NCI-H1105 treated with DMSO at 0.1 percent for 48 hours (cell line): ENCODE measurements around the gene LEKR1.
"Not testable (repeated sequence)": the region's sequence is repeated elsewhere in the genome, so short reads cannot be mapped to it uniquely, and the experiment has no call there.

Experiments used
- DNase-seq: peaks from one replicate; lab custom pipeline; 2025; lab: John Stamatoyannopoulos, UW

LEKR1 gene

DNA sequence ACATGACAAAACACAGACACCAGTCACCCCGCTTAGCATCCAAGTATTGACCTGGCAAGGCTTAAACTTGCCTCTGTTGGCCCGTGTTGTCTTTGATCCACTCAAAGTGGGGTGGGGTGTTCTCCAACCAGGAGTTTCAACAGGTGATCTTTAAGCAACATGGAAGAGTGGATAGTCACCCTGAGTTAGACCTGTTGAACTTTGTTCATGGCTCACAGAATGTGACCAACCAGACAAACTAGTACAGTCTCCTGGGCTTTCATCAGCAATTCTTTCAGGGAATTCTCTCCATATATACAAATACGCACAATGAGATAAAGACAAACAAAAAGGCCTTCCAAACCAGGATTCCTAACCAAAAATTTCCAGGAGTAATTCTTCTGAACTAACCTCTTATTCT lies 11.9 kb downstream of the LEKR1 start:
- no peak for DNase-seq

DNA sequence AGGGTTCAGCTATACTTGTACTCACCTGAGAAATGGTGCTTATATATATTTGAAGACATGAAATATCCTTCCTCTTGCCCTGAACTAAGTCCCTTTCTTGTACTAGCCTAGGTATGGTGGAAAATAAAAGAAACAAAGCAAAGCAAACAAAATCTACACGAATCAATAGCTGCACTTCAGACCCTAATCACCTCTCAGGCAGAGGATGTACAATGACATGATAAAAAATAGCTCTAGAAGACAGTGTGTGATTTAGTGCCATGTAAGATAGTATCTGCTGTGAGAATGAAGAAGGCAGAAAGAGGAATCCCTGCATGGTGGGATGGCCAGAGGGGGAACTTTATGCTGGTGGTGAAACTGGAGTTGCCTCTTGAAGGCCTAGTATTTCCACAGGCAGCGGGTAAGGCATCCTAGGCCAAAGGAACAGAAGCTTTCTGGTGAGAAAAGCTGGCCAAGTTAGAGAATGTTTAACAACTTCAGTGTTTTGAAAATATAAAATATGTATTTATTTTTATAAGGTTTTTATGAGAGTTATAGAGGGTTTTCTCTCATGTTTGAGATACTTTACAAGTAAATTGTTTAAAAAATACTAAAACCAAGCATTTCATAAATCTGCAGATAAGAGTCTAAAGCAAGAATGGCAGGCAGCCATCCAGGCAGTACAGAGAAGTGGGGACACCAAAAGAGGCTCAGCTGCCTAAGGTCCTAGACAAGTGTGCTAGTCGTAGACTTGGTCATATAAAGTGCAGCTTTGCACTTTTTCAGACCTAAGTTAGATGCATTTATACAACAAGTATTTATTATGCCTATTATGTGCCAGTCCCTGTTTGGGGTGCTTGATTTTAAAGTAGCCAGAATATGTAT lies 14.9 kb downstream of the LEKR1 start:
- no peak for DNase-seq

DNA sequence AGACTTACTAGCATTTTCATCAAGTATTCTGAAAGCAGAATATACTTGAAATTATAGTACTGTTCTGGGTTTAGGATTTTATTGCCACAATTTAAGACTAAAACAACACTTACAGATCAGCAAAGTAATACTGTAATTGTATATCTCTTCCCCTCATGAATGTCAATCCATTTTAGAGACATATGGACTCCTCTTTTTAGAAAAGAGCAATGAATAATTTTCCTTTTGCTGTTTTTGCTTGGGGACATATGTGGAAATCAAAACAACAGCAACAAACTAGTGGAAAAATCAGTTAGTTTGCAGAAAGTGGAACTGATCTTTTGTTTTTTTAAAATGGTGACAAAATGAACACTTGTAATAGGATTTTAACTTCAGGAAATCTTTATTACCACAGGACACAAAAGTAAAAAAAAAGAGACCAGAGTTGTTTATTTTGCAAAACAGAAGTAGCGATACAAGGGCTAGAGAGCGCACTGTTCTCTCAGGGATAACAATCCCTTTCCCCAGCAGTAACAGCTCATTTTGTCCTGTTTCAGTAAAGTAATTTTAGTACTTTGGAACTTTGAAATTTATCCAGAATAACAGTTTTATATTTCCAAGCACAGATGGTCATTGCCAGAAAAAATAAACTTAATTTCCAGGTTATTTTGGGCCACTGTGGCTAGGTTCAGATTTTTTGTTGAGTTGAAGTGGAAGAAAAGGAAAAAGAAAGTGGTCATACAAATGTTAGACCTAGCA lies 17.1 kb downstream of the LEKR1 start:
- no peak for DNase-seq

DNA sequence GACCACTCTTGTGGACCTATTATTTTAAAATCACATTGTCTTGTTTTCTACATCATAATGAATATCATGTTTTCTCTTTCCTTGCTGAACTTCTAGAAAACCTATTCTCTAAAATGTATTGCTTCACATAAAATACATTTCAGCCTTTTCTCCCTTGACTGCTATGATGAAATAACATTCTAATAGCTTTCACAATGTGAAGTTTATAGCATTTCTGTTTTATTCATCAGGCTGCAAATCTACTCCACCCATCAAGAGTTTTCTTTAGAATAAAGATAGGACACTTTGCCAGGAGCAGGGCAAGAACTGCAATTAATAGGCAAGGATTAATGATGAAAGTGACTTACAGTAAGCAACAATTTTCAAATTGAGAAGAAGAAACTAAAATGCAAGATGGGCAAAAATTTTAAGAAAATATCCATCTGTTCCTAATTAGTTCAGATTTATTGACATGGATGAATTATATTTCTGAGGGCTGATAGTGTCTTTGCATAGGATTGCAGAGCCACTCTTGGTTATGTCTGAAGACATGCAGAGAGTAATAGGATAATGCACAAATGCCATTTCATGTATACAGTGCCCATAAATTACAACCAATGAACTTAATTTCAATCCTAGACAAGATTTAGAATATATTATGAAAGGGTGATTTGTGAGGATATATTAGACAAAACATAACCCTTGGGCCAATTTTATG lies 21.7 kb downstream of the LEKR1 start:
- DNase-seq: no peak

DNA sequence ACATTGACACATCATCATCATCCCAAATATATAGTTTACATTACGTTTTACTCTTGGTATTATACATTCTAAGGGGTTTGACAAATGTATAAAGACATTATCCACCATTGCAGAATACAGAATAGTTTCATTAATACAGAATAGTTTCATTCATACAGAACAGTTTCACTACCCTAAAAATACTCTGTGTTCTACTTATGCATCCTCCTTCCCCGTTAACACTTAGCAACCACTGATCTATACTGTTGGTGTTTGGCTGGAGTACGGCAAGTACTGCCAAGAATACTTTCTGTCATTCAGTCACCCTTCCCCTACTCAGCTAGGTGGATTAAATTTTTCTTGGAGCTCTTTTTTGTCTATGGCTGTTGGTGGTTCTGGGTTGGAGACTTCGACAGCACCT lies 33.4 kb downstream of the LEKR1 start:
- no peak for DNase-seq

DNA sequence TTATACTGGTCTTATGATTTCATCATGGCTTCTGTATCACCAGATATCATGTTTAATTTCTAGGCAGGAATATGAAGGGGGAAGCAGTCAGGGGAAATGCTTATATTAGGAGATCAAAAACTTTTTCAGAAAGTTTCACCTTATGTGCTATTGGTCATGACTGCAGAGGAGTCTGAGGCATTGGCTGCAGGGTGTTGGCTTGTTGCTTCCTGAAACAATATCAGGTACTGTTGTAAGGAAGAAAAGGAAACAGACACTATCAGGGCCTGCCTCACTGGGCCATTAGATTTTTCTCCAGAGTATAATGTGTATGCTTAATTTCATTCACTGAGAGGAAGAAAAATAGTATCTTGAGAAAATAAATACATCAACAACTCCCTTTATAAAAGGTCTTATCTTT lies 34.7 kb downstream of the LEKR1 start:
- no peak for DNase-seq

DNA sequence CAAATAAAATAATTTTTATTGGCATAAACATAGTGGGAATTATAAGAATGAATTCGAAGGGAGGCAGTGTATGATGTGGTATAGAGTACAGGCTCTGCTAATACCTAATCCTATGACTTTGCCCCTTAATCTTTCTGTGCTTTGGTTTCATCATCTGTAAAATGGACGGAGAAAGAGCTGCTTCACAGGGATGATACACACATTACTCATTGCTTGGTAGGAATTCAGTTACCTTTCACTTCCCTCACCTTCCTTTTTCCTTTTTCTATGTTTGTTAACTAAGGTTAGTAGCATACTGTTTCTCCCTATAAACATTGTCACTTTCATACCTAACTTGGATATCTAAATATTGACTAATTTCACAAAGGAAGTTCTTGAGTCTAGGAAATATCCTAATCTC lies 36.2 kb downstream of the LEKR1 start:
- DNase-seq: no peak

DNA sequence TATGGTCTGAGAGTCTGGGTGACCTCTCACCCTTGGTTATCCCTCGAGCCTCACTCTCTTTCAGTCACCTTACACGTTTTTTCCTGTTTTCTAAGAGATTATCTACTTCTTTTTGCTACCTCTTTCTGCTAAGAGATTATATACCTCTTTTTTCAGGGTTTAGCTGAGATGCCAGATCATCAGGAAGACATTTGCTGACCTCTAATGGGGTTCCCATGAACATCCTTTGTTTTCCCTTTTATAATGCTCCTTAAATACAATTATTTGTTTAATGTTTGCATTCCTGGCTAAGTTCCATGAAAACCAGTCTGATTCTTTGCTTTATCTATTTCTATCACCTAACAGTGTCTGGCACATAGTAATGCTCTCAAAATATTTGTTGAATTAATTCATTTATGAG lies 39.6 kb downstream of the LEKR1 start:
- no peak for DNase-seq

DNA sequence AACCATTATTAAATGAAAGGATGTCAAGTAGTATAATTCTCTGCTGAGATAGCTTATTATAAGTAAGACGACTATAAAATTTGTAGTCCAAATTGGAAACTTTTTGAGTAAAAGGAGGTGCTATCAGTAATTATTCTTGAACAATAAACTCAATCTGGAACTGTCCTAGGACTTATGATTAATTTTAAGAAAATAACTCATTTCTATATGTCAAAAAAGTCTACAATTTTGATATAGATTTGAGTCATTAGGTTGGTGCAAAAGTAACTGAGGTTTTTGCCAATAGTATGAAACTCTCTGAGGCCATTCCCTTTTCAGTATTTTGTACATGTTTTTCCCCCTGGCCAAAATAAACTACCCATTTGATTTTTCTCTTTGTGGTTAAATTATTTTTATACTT lies 41.0 kb downstream of the LEKR1 start:
- no peak for DNase-seq

DNA sequence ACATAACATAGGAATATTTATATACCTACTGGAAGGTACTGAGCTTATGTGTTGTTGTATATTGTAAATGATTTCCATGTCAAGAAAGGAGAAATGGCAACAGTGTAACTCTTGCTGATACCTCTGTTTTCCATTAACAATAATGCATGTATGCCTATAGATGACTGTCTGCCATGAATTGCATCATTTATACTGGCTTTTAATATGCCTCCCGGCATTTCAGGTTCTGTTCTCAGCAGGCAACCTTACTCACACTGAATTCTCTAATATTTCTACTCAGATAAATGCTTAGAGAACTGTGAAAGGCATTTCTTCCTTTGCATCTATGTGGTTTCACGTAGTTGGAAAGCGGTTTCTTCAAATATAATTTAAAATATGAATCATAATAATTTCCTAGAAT lies 41.8 kb downstream of the LEKR1 start:
- no peak for DNase-seq

DNA sequence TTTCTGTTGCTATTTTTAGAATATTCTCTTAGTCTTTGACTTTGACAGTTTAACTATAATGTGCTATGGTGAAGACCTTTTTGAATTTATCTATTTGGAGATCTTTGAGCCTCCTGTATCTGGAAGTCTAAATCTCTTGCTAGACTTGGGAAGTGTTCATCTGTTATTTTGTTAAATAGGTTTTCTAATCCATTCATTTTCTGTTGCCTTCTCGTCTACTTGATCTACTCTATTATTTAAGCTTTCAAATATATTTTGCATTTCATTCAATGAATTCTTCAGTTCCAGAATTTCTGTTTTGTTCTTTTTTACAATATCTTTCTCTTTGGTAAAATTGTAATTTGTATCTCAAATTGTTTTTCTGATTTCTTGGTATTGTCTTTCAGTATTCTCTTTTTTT lies 47.8 kb downstream of the LEKR1 start:
- DNase-seq: no peak

DNA sequence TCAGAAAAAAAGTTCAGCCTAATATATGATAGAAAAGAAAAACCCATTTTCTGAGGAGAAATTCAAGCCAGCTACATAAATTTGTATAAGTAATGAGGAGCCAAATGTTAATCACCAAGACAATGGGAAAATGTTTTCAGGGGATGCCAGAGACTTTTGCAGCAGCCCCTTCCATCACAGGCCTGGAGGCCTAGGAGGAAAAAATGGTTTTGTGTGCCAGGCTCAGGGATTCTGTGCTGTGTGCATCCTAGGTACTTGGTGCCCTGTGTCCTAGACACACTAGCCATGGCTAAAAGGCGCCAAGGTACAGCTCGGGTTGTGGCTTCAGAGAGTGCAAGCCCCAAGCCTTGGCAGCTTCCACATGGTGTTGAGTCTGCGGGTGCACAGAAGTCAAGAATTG lies 53.3 kb downstream of the LEKR1 start:
- DNase-seq: not testable (repeated sequence)

DNA sequence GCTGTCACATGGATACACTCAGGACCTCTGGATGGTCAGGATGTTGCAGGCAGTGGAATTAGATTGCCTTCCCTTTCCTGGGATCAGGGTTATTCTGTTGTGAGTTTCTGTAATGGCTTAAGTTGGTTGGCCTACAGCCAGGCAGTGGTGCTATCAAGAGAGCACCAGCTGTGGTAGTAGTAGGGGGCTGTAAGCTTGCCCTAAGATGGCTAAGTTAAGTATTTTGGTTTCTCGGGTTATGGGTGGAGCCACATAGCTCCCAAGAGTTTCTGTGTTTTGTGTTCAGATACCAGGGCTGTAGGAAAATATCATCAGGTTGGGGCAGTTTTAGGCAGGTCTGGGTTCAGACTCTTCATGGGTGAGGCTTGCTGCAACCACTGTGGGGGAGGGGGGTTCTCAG lies 59.6 kb downstream of the LEKR1 start:
- no peak for DNase-seq

DNA sequence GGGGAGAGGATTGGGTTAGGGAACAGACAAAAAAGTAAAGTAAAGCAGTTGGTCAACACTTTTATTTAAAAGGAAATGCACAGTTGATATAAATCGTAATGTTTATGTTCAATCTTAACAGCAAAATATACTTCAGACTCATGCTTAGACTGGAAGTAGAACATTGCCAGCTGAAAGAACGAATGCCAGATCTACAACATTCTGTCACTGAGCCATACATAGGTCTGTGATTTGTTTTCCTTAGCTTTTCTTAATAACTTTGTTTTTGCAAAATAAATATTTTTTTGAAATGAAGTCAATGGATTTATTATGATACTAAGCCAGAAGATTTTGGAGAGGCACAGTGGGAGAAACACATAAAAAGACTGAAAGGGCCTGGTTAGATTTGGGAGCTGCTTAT lies 62.0 kb downstream of the LEKR1 start:
- DNase-seq: no peak

DNA sequence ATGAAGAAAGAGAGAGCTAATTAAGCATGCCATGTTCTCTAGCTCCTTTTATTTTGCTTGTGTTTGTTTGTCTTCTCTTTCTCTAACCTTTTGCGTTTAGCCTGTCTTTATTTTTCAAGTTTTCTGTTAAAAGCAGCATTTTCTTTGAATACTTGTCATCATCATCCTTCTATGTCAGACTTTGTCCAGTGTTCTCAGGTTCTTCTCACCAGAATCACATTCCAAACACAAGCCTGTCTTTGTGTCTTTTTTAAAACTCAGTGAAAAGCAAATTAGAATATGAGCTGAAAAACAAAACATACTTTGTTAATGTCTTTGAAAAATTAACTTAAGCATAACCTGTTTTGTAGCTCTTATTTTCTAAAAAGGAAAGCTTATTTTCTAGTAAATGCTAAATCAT lies 62.4 kb downstream of the LEKR1 start:
- DNase-seq: no peak

DNA sequence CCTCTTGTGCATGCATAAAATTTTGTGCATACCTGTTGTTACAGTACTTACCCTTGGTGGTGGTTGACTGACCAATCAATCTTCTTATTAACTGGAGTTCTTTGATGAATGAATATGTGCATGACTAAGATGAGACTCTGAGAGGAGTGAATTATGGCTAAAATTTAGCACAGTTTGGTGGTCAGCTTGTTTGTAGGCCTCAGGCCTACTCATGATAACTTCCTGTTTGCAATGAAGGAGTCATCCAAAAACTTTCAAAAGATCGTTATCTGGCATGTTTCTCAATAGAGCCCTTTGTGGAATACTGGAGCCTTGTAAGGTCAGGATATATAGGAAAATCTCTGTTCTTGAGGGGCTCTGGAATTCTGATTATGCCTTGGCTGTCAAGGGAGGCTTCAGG lies 66.5 kb downstream of the LEKR1 start:
- no peak for DNase-seq

DNA sequence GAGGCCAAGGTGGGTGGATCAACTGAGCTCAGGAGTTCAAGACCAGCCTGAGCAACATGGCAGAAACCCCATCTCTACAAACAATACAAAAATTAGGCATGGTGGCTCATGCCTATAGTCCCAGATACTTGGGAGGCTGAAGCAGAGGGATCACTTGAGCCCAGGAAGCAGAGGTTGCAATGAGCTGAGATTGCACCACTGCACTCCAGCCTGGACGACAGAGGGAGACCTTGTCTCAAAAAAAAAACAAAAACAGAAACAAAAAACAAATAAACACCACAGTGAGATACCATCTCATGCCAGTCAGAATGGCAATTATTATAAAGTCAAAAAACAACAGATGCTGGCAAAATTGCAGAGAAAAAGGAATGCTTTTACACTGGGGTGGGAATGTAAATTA lies 69.2 kb downstream of the LEKR1 start:
- not testable (repeated sequence) for DNase-seq

DNA sequence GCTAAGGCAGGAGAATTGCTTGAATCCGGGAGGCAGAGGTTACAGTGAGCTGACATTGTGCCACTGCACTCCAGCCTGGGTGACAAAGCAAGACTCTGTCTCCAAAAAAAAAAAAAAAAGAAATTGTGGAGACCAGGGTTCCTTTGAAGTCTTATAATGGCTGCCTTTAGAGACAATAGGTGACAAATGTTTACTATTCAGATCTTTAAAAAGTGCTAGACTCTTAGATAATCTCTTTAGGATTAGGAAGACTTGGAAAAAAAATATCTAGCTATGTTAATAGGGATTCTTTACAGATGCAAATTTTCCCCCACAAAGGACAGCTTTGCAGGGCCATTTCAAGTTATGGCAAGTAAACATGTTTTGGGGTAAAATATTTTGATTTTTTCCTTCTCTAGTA lies 71.7 kb downstream of the LEKR1 start:
- DNase-seq: not testable (repeated sequence)

DNA sequence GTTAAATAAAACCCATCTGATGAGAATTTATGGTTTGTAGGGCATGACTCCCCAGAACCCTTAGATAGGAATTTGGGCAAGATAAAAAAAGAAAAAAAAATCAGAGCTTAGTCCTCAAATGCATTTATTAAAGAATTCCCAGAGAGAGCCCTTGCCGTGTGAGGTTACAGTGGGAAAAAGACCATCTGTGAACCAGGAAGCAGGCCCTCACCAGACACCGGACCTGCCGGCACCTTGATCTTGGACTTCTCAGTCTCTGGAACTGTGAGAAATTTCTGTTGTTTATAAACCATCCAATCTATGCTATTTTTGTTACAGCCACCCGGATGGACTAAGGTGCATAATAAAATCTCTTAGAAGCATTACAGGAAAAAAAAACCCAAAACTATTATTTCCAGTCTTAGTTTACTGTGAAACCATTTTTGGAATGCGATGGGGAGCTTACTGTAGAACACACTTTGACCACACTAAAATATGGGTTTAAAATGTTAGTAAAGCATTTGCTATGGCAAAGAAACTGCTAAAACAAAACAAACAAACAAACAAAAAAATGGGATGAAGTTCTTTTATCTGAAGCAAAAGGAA lies 72.2 kb downstream of the LEKR1 start:
- DNase-seq: no peak

DNA sequence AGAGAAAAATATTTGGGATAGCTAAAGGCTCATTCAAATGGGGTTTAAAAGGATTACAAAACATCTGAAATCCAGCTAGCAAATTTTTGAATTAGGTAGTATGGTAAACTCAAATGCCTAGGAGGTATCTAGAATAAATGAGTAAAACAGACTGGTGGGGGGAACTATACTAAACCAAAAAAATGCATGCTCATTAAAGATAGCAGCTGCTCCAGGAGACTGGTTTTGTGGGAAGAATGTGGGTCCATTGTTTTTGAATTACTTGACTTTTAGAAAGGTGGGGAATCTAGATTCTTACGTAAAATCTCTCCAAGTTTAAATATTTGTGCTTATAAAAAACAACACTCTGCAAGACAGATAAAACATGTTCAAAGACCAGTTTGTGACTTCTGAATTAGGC lies 73.8 kb downstream of the LEKR1 start:
- no peak for DNase-seq

DNA sequence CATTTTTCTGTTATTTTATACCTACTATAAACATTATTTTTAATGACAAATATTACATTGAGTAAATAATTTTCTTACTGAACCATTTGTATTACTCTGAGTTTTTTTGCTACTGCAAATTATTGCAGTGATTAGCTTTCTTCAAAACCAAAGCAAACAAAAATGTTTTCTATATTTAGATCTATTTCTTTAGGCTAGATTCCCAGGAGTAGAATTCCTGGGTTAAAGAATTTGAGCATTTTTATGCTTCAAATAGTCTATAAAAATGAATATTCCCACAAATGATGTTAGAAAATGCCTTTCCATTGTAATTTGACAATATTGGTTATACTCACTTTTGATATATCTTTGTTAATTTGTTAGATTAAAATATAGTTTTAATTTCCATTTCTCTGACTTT lies 76.8 kb downstream of the LEKR1 start:
- no peak for DNase-seq

DNA sequence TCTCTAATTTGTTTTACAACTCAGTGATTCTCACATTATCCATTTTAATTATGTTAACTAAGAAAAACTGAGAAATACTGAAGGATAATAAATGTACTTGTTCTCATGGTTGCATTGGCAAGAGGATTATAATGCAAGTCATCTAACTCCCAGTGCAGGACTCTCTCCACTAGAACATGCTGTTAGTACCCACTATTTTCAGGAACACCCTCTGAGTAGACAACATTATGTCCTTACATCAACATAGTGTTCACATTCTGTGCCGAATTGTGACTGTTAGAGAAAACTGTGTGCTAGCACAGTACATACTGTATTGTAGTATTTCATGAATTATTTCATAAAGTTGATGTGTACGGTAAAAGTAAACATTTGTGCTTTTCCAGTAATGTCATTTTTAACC lies 80.1 kb downstream of the LEKR1 start:
- DNase-seq: no peak

DNA sequence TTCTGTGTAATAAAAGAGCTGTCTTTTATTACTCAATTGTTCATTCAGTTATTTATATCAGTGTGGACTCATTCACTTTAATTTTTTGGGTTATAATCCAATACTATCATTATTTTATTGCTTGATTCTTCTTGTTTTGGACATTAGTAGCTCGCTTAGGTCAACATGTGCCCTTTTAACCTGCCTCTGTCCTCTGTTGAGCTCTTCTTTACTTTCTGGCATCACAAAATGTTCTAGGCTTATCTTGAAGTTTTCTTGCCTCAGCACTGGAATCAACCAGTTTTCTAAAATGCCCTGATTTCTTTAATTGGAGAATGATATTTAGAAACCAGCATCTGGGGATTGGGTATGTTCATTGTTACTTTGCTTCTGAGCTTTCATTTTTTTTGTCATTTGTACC lies 82.2 kb downstream of the LEKR1 start:
- no peak for DNase-seq
